PC-9 (cell line): ENCODE results near the gene FGF3. TPM values are rescaled to one million over a fixed set of nuclear protein-coding genes. Genes with fewer than 3 reads are reported as not detected.

Experiments
- BruUV-seq: library from RNA; stranded (reverse); fragments of 400-500 nt; replicated peaks from 2 replicates; lab custom pipeline; 2021; lab: Mats Ljungman, UMichigan
- CTCF ChIA-PET: fragments of 300-600 bp; sonication (Branson Sonifier 250); formaldehyde crosslinking; loops from one replicate; lab custom pipeline; 2022; ENCODE audit warnings: antibody characterized with exemption; lab: Charles Lee
- POLR2A ChIA-PET: fragments of 300-600 bp; sonication (Branson Sonifier 250); formaldehyde crosslinking; loops from one replicate; lab custom pipeline; 2022; ENCODE audit warnings: antibody characterized with exemption; ENCODE audit not compliant: unreplicated experiment; lab: Charles Lee
- DNase-seq, 2 experiments: peaks; one replicate each; pipeline versions ENCODE4 v3.0.0 to v3.0.0-alpha.2; 2015 to 2022; ENCODE audit warnings: mixed read lengths in 1 of 2
- H2AFZ ChIP-seq: fragments of 200-600 bp; sonication (generic); 2 replicates; pipeline ENCODE4 v1.8.1; 2017; ENCODE audit warnings: antibody characterized with exemption
- H3F3A ChIP-seq: fragments of 200-600 bp; sonication (generic); 2 replicates; pipeline ENCODE4 v1.8.1; 2017; ENCODE audit warnings: antibody characterized with exemption, mild to moderate bottlenecking, low read depth; ENCODE audit not compliant: insufficient read depth
- H3K27ac ChIP-seq: fragments of 200-600 bp; sonication (generic); 2 replicates; pipeline ENCODE4 v1.6.1; 2016; ENCODE audit warnings: mixed run types
- H3K27me3 ChIP-seq: fragments of 200-600 bp; sonication (generic); 2 replicates; pipeline ENCODE4 v1.6.1; 2016; ENCODE audit warnings: low read depth, mixed run types; ENCODE audit not compliant: insufficient read depth
- H3K36me3 ChIP-seq: fragments of 200-600 bp; sonication (generic); 2 replicates; pipeline ENCODE4 v1.6.1; 2016; ENCODE audit warnings: low read depth, mixed run types
- H3K4me1 ChIP-seq: fragments of 200-600 bp; sonication (generic); replicated peaks from 2 replicates; pipeline ENCODE4 v1.6.1; 2016; ENCODE audit warnings: mixed run types; ENCODE audit not compliant: insufficient read depth
- H3K4me2 ChIP-seq: fragments of 200-600 bp; sonication (generic); 2 replicates; pipeline ENCODE4 v1.6.1; 2017; ENCODE audit warnings: mixed run types
- H3K4me3 ChIP-seq: fragments of 200-600 bp; sonication (generic); 2 replicates; pipeline ENCODE4 v1.6.1; 2016; ENCODE audit warnings: mixed run types
- H3K79me2 ChIP-seq: fragments of 200-600 bp; sonication (generic); 2 replicates; pipeline ENCODE4 v1.6.1; 2017; ENCODE audit warnings: low read depth, mixed run types
- H3K9me2 ChIP-seq: fragments of 200-600 bp; sonication (generic); 2 replicates; pipeline ENCODE4 v1.8.1; 2017; ENCODE audit warnings: mild to moderate bottlenecking; ENCODE audit not compliant: insufficient read depth
- H3K9me3 ChIP-seq: fragments of 200-600 bp; sonication (generic); 2 replicates; pipeline ENCODE4 v1.8.1; 2016; ENCODE audit warnings: low read depth; ENCODE audit not compliant: insufficient read depth
- H4K20me1 ChIP-seq: fragments of 200-600 bp; sonication (generic); 2 replicates; pipeline ENCODE4 v1.8.1; 2017; ENCODE audit not compliant: insufficient read depth
- CTCF ChIP-seq: fragments of 200-600 bp; sonication (generic); conservative IDR thresholded peaks from 2 replicates; pipeline ENCODE4 v1.6.1; 2017; ENCODE audit warnings: mixed run types, antibody characterized with exemption, mild to moderate bottlenecking, moderate library complexity
- EZH2 ChIP-seq: fragments of 200-600 bp; sonication (generic); IDR thresholded peaks from 2 replicates; pipeline ENCODE4 v1.8.0; 2017; ENCODE audit warnings: antibody characterized with exemption, low read depth
- intact Hi-C: fragments of 100-400 bp; cut with micrococcal nuclease; formaldehyde crosslinking; loops from one replicate; pipeline ENCODE4 v1.10.0; 2022; ENCODE audit not compliant: unreplicated experiment
- total RNA-seq: library from RNA; stranded (reverse); gene quantifications from 2 replicates; pipeline ENCODE4 v1.2.3, GENCODE V29; 2021

The FGF3 gene
- total RNA-seq, 1 experiment from 2014 or later: not detected

GRCh38 chr11:69865707-69866106 lies 46.5 kb upstream of the FGF3 start:
- ChIA-PET POLR2A (no interaction called here), CTCF (no interaction called here)
- intact Hi-C loops: no loop called here
- no peak overlapping the region for H3K4me3 ChIP-seq
- no peaks in the 10 kb centered on the region for H4K20me1 ChIP-seq
- H3K4me2 ChIP-seq: no peak overlapping the region
- no peaks in the 10 kb centered on the region for H3K9me2 ChIP-seq
- BruUV-seq: no TSS peak
- H3K4me1 ChIP-seq: peaks cover 26% of the 10 kb centered on the region
- peaks cover 29% of the 10 kb centered on the region; the same call in 1 of the 2 replicates for H3F3A ChIP-seq
- no peak overlapping the region for H3K27ac ChIP-seq
- DNase-seq: no peak
- no peaks in the 10 kb centered on the region for H3K27me3 ChIP-seq
- H2AFZ ChIP-seq: no peak overlapping the region
- no peaks in the 10 kb centered on the region for H3K9me3 ChIP-seq
- TF ChIP-seq CTCF: no peak
- no peak for TF ChIP-seq EZH2
- no peaks in the 10 kb centered on the region for H3K79me2 ChIP-seq
- no peaks in the 10 kb centered on the region for H3K36me3 ChIP-seq

- Histone ChIP-seq H3K27ac (no peak overlapping the region), H2AFZ (no peak overlapping the region), H3K79me2 (no peaks in the 10 kb centered on the region), H4K20me1 (no peaks in the 10 kb centered on the region), H3K9me3 (no peaks in the 10 kb centered on the region), H3K27me3 (no peaks in the 10 kb centered on the region), H3K4me1 (peaks cover 18% of the 10 kb centered on the region), H3K36me3 (no peaks in the 10 kb centered on the region), H3K4me3 (no peak overlapping the region), H3F3A (peaks cover 25% of the 10 kb centered on the region; the same call in 1 of the 2 replicates), H3K9me2 (no peaks in the 10 kb centered on the region), H3K4me2 (no peak overlapping the region)
- POLR2A ChIA-PET: interaction anchor here (0.6 kb wide), 1 partner anchor 1629 kb away, joined by 6 read pairs; no protein-coding TSS in a partner anchor
- TF ChIP-seq EZH2 (no peak), CTCF (no peak)
- intact Hi-C loops: no loop called here
- no peak for DNase-seq
- no TSS peak for BruUV-seq
- CTCF ChIA-PET: no interaction called here
These were observed 45.8 kb upstream of the FGF3 start for GRCh38 chr11:69864686-69865661.

GRCh38 chr11:69863544-69864200 lies 44.5 kb upstream of the FGF3 start:
- H3K4me1 ChIP-seq: peaks cover 18% of the 10 kb centered on the region
- H3K4me3 ChIP-seq: no peak overlapping the region
- no peaks in the 10 kb centered on the region for H3K9me3 ChIP-seq
- H4K20me1 ChIP-seq: no peaks in the 10 kb centered on the region
- H3F3A ChIP-seq: peaks cover 25% of the 10 kb centered on the region; the same call in 1 of the 2 replicates
- CTCF ChIA-PET: interaction anchor here (0.9 kb wide), 1 partner anchor 159 kb away, joined by 4 read pairs; no protein-coding TSS in a partner anchor
- TF ChIP-seq EZH2 (no peak), CTCF (no peak)
- no peaks in the 10 kb centered on the region for H3K36me3 ChIP-seq
- no peak overlapping the region for H2AFZ ChIP-seq
- no peak overlapping the region for H3K27ac ChIP-seq
- H3K4me2 ChIP-seq: no peak overlapping the region
- POLR2A ChIA-PET: interaction anchor here (0.6 kb wide), 1 partner anchor 1630 kb away, joined by 6 read pairs; no protein-coding TSS in a partner anchor
- peak in 1 of 2 experiments; percentile 29 for DNase-seq
- no peaks in the 10 kb centered on the region for H3K9me2 ChIP-seq
- no peaks in the 10 kb centered on the region for H3K27me3 ChIP-seq
- no peaks in the 10 kb centered on the region for H3K79me2 ChIP-seq
- no TSS peak for BruUV-seq
- intact Hi-C loops: no loop called here
